NOMO-1 (cell line): ENCODE data around the gene MIER2.
"Not testable (repeated sequence)": the region's sequence is repeated elsewhere in the genome, so short reads cannot be mapped to it uniquely, and the experiment has no call there.

ENCODE experiments used
- DNase-seq, 2 experiments: peaks; one replicate each; lab custom pipeline; 2025; ENCODE audit not compliant: unreplicated experiment in 2 of 2; lab: John Stamatoyannopoulos, UW

The MIER2 gene

DNA sequence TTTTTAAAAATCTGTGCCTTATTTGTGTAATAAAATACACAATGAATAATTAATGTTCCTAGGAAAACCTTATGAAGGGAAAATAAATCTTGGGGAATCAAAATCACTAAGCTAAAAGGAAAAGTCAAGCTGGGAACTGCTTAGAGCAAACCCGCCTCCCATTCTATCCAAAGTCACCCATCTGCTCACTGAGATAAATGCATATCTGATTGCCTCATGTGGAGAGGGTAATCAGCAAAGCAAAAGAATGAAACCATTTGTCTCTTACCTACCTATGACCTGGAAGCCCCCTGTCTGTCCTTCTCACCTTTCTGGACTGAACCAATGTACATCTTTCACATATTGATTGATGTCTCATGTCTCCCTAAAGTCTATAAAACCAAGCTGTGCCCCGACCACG lies 87.8 kb downstream of the MIER2 start:
- DNase-seq: not testable (repeated sequence)
